ENCODE data around the gene IGSF8.
"Not testable (repeated sequence)": the region's sequence is repeated elsewhere in the genome, so short reads cannot be mapped to it uniquely, and the experiment has no call there.

The IGSF8 gene

GRCh38 chr1:160114085-160114484, 15.7 kb upstream of the IGSF8 start:
- Mint-ChIP-seq H3K4me3 (no peak overlapping the region), H3K27ac (peak overlapping the region in 1 of 3 experiments; percentile 23), H3K36me3 (ENCODE audit: low read depth) (no peaks in the 10 kb centered on the region), H3K9me3 (no peaks in the 10 kb centered on the region), H3K4me1 (peaks cover 82% of the 10 kb centered on the region), H3K27me3 (ENCODE audit: low read depth) (no peaks in the 10 kb centered on the region)
- TF ChIP-seq CTCF (IDR thresholded peaks at IDR 0.05; ENCODE audit: unreplicated experiment in 3 of 3) = no peak

- Mint-ChIP-seq H3K9me3 (no peaks in the 10 kb centered on the region), H3K36me3 (ENCODE audit: low read depth) (no peaks in the 10 kb centered on the region), H3K27ac (peak overlapping the region in 2 of 3 experiments; percentile 23 to 43), H3K4me1 (peaks cover 83% of the 10 kb centered on the region), H3K27me3 (ENCODE audit: low read depth) (no peaks in the 10 kb centered on the region), H3K4me3 (no peak overlapping the region)
- no peak for TF ChIP-seq CTCF (IDR thresholded peaks at IDR 0.05; ENCODE audit: unreplicated experiment in 3 of 3)
These were observed 15.0 kb upstream of the IGSF8 start for GRCh38 chr1:160113407-160113806.

GRCh38 chr1:160112357-160112756, 13.9 kb upstream of the IGSF8 start:
- Mint-ChIP-seq H3K36me3 (ENCODE audit: low read depth) (no peaks in the 10 kb centered on the region), H3K9me3 (no peaks in the 10 kb centered on the region), H3K27me3 (ENCODE audit: low read depth) (no peaks in the 10 kb centered on the region), H3K4me3 (no peak overlapping the region), H3K4me1 (peaks cover 72% of the 10 kb centered on the region), H3K27ac (peak overlapping the region; percentile 5 to 73 (median 47))
- TF ChIP-seq CTCF (IDR thresholded peaks at IDR 0.05; ENCODE audit: unreplicated experiment in 3 of 3) = no peak

- not testable (repeated sequence) for H3K27ac Mint-ChIP-seq; H3K4me3 Mint-ChIP-seq; H3K36me3 Mint-ChIP-seq (ENCODE audit: low read depth); H3K9me3 Mint-ChIP-seq; H3K27me3 Mint-ChIP-seq (ENCODE audit: low read depth)
- H3K4me1 Mint-ChIP-seq = peaks cover 64% of the 10 kb centered on the region
These were observed 13.0 kb upstream of the IGSF8 start for GRCh38 chr1:160111462-160111861.

- peaks cover 8% of the 10 kb centered on the region for H3K27me3 Mint-ChIP-seq (ENCODE audit: low read depth)
These were observed 11.3 kb upstream of the IGSF8 start for GRCh38 chr1:160109686-160110085.

GRCh38 chr1:160108888-160109662, 10.7 kb upstream of the IGSF8 start:
- TF ChIP-seq CTCF (IDR thresholded peaks at IDR 0.05; ENCODE audit: unreplicated experiment in 3 of 3) = peak; percentile 35 to 53 (median 51)
- no peaks in the 10 kb centered on the region for H3K36me3 Mint-ChIP-seq (ENCODE audit: low read depth)
- H3K9me3 Mint-ChIP-seq = no peaks in the 10 kb centered on the region
- H3K4me3 Mint-ChIP-seq = peak overlapping the region in 1 of 3 experiments; percentile 19
- H3K27me3 Mint-ChIP-seq (ENCODE audit: low read depth) = peaks cover 8% of the 10 kb centered on the region
- H3K4me1 Mint-ChIP-seq = peaks cover 56% of the 10 kb centered on the region
- H3K27ac Mint-ChIP-seq = peak overlapping the region; percentile 26 to 70 (median 66)

More at GRCh38 chr1:160109686-160110085, 11.3 kb upstream of the IGSF8 start:
- Mint-ChIP-seq H3K4me1 (peaks cover 56% of the 10 kb centered on the region), H3K27ac (peak overlapping the region; percentile 26 to 66 (median 46)), H3K4me3 (no peak overlapping the region), H3K9me3 (no peaks in the 10 kb centered on the region), H3K36me3 (ENCODE audit: low read depth) (no peaks in the 10 kb centered on the region)
- no peak for TF ChIP-seq CTCF (IDR thresholded peaks at IDR 0.05; ENCODE audit: unreplicated experiment in 3 of 3)

Measured in nephron (organoid).